NB4 (cell line): ENCODE data around the gene RBMS3.

Experiments
- DNase-seq: peaks from one replicate; pipeline ENCODE4 v3.0.0; 2010; ENCODE audit warnings: low read depth
- H3K4me3 ChIP-seq: one replicate; pipeline ENCODE4 v1.5.1; 2011; ENCODE audit warnings: mild to moderate bottlenecking, low read depth, low read length, moderate library complexity
- CTCF ChIP-seq: IDR thresholded peaks from one replicate; pipeline ENCODE4 v1.5.1; 2012; ENCODE audit warnings: low read depth, low read length
- MAX ChIP-seq: IDR thresholded peaks from 2 replicates; pipeline ENCODE4 v1.6.1; 2011; ENCODE audit warnings: low read depth, low read length
- MYC ChIP-seq: IDR thresholded peaks from 2 replicates; pipeline ENCODE4 v1.6.1; 2011; ENCODE audit warnings: low read depth, low read length
- POLR2A ChIP-seq: IDR thresholded peaks from 2 replicates; pipeline ENCODE4 v1.6.1; 2011; ENCODE audit warnings: mild to moderate bottlenecking; ENCODE audit not compliant: insufficient read length; ENCODE audit errors: extremely low read depth

The RBMS3 gene

GRCh38 chr3:29922992-29923746, 642.3 kb downstream of the RBMS3 start:
- TF ChIP-seq CTCF: no peak
- no peak for TF ChIP-seq MYC
- TF ChIP-seq POLR2A: no peak
- TF ChIP-seq MAX: no peak

GRCh38 chr3:29924783-29925561, 644.1 kb downstream of the RBMS3 start:
- no peak for TF ChIP-seq MYC

More at GRCh38 chr3:29922992-29923746, 642.3 kb downstream of the RBMS3 start:
- no peak overlapping the region for H3K4me3 ChIP-seq
- no peak for DNase-seq

GRCh38 chr3:29926378-29926777, 645.5 kb downstream of the RBMS3 start:
- TF ChIP-seq MAX (no peak), POLR2A (no peak), CTCF (no peak), MYC (no peak)
- DNase-seq: no peak
- no peak overlapping the region for H3K4me3 ChIP-seq

More at GRCh38 chr3:29924783-29925561, 644.1 kb downstream of the RBMS3 start:
- no peak for DNase-seq
- no peak overlapping the region for H3K4me3 ChIP-seq

GRCh38 chr3:29932696-29933325, 651.9 kb downstream of the RBMS3 start:
- no peak overlapping the region for H3K4me3 ChIP-seq
- no peak for DNase-seq

GRCh38 chr3:29933802-29934490, 653.1 kb downstream of the RBMS3 start:
- TF ChIP-seq MYC: no peak
- TF ChIP-seq CTCF: no peak
- TF ChIP-seq POLR2A: no peak
- no peak for TF ChIP-seq MAX
- H3K4me3 ChIP-seq: no peak overlapping the region

More at GRCh38 chr3:29932696-29933325, 651.9 kb downstream of the RBMS3 start:
- TF ChIP-seq POLR2A: no peak
- TF ChIP-seq CTCF: no peak
- no peak for TF ChIP-seq MYC
- TF ChIP-seq MAX: no peak

More at GRCh38 chr3:29933802-29934490, 653.1 kb downstream of the RBMS3 start:
- no peak for DNase-seq
